Fibroblast of lung (primary cell): ENCODE results near the gene TUBGCP3.

Experiments used
- EZH2 ChIP-seq: IDR thresholded peaks from 2 replicates; pipeline ENCODE4 v1.5.1; 2012; ENCODE audit warnings: low read length, control low read depth, mild to moderate bottlenecking; ENCODE audit errors: missing control alignments
- TF ChIP-seq, protein P1 (sequence below), 2 donors: IDR thresholded peaks in 1 of 2; conservative IDR thresholded peaks in 1 of 2; 1 replicate in 1 of 2; 2 replicates in 1 of 2; pipeline ENCODE4 v1.5.1; 2011 to 2012; ENCODE audit warnings: low read length in 2 of 2, control low read depth in 1 of 2, inconsistent platforms in 1 of 2, low read depth in 1 of 2, mild to moderate bottlenecking in 1 of 2

GRCh38 chr13:112496166-112496565, 91.8 kb downstream of the TUBGCP3 start:
- TF ChIP-seq, protein P1, sequence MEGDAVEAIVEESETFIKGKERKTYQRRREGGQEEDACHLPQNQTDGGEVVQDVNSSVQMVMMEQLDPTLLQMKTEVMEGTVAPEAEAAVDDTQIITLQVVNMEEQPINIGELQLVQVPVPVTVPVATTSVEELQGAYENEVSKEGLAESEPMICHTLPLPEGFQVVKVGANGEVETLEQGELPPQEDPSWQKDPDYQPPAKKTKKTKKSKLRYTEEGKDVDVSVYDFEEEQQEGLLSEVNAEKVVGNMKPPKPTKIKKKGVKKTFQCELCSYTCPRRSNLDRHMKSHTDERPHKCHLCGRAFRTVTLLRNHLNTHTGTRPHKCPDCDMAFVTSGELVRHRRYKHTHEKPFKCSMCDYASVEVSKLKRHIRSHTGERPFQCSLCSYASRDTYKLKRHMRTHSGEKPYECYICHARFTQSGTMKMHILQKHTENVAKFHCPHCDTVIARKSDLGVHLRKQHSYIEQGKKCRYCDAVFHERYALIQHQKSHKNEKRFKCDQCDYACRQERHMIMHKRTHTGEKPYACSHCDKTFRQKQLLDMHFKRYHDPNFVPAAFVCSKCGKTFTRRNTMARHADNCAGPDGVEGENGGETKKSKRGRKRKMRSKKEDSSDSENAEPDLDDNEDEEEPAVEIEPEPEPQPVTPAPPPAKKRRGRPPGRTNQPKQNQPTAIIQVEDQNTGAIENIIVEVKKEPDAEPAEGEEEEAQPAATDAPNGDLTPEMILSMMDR (conservative IDR thresholded peaks at IDR 0.05 in 1 of 2, IDR thresholded peaks at IDR 0.05 in 1 of 2; ENCODE audit: low read depth in 1 of 2, low read length in 2 of 2), result no peak
- no peak for TF ChIP-seq EZH2
